ENCODE data around the gene FSTL3. TPM values are rescaled to one million over a fixed set of nuclear protein-coding genes. Genes with fewer than 3 reads are reported as not detected.

The FSTL3 gene
- total and polyA plus RNA-seq, 2 of the 13 experiments (the other 11 are each of a cell fraction or from before 2014, with no cell fraction given) = 13.5 to 15.6 TPM

DNA sequence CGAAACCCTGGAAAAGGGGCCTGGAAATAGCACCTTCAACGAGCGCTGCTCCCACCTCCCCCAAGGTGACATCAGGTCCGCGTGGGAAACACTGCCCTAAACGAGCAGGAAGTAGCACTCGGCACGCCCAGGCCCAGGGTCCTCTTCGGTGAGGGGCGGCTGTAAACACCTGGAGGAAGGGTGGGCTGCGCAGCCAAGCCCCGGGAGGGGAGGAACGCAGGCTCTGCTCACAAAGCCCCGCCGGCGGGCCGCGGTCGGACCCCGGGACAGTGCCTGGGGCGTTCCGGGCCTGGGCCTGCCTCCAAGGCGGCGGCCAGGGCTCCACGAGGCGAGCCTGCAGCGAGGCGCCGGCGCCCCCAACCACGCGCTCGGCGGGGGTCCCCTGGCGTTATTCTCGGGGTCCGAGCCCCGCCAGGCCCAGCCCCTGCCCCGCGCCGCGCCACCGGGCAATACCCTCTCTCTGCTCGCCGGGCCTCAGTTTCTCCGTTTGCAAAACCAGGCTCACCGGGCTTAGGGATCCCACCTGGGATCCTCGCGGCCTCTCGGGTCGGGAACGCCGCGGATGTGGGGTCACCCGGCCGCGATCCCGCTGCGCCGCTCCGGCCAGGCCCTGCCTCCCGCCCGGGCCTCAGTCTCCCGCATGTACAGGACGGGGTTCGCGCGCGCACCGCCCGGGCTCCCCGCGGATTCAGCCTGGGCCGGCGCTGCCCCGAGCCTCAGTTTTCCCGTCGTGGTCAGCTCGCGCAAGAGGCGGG, 13.8 kb upstream of the FSTL3 start (continued):
- TF ChIP-seq AHR (CRISPR knock-in tag; IDR thresholded peaks at IDR 0.05) = peak; percentile 36; the same call in 1 of the 2 replicates
- TF ChIP-seq ZNF768 (CRISPR knock-in tag; IDR thresholded peaks at IDR 0.05) = no peak
- TF ChIP-seq GABPA (IDR thresholded peaks at IDR 0.05; ENCODE audit: low read depth, low read length) = no peak
- TF ChIP-seq GABPA (CRISPR knock-in tag; IDR thresholded peaks at IDR 0.05; ENCODE audit: low read depth) = peak; percentile 63
- TF ChIP-seq RAD51 (IDR thresholded peaks at IDR 0.05; ENCODE audit: borderline replicate concordance) = no peak
- TF ChIP-seq, protein P1, sequence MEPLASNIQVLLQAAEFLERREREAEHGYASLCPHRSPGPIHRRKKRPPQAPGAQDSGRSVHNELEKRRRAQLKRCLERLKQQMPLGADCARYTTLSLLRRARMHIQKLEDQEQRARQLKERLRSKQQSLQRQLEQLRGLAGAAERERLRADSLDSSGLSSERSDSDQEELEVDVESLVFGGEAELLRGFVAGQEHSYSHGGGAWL (CRISPR knock-in tag; IDR thresholded peaks at IDR 0.05) = no peak; the same call in 1 of the 2 replicates
- peak; percentile 70; the same call in 1 of the 2 replicates for TF ChIP-seq SIN3A (IDR thresholded peaks at IDR 0.05; ENCODE audit: borderline replicate concordance, low read depth, low read length)
- 0 out of 2 replicates have a peak, but pooled peaks have one; percentile 11 for TF ChIP-seq ZNF891 (CRISPR knock-in tag; IDR thresholded peaks at IDR 0.05)
- TF ChIP-seq TMF1 (CRISPR knock-in tag; IDR thresholded peaks at IDR 0.05; ENCODE audit: low read depth) = peak; percentile 31; the same call in 1 of the 2 replicates
- TF ChIP-seq ZNF337 (CRISPR knock-in tag; IDR thresholded peaks at IDR 0.05; ENCODE audit: borderline replicate concordance, low read depth) = 0 out of 2 replicates have a peak, but pooled peaks have one; percentile 45
- TF ChIP-seq ZNF430 (CRISPR knock-in tag; IDR thresholded peaks at IDR 0.05) = 0 out of 2 replicates have a peak, but pooled peaks have one; percentile 16
- TF ChIP-seq HDAC1 (CRISPR knock-in tag; IDR thresholded peaks at IDR 0.05) = peak; percentile 39; the same call in 1 of the 2 replicates
- TF ChIP-seq, protein P2, sequence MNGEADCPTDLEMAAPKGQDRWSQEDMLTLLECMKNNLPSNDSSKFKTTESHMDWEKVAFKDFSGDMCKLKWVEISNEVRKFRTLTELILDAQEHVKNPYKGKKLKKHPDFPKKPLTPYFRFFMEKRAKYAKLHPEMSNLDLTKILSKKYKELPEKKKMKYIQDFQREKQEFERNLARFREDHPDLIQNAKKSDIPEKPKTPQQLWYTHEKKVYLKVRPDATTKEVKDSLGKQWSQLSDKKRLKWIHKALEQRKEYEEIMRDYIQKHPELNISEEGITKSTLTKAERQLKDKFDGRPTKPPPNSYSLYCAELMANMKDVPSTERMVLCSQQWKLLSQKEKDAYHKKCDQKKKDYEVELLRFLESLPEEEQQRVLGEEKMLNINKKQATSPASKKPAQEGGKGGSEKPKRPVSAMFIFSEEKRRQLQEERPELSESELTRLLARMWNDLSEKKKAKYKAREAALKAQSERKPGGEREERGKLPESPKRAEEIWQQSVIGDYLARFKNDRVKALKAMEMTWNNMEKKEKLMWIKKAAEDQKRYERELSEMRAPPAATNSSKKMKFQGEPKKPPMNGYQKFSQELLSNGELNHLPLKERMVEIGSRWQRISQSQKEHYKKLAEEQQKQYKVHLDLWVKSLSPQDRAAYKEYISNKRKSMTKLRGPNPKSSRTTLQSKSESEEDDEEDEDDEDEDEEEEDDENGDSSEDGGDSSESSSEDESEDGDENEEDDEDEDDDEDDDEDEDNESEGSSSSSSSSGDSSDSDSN (CRISPR knock-in tag; IDR thresholded peaks at IDR 0.05) = peak; percentile 32; the same call in 1 of the 2 replicates
- no peak for TF ChIP-seq HDAC6 (IDR thresholded peaks at IDR 0.05; ENCODE audit: low read depth, low read length)
- 0 out of 2 replicates have a peak, but pooled peaks have one; percentile 4 for TF ChIP-seq RFXAP (CRISPR knock-in tag; IDR thresholded peaks at IDR 0.05; ENCODE audit: borderline replicate concordance)
- peak; percentile 28; the same call in 1 of the 2 replicates for TF ChIP-seq THAP11 (CRISPR knock-in tag; IDR thresholded peaks at IDR 0.05)
- TF ChIP-seq ZNF850 (CRISPR knock-in tag; conservative IDR thresholded peaks at IDR 0.05) = 0 out of 2 replicates have a peak, but pooled peaks have one; percentile 7
- no peak for TF ChIP-seq HNRNPH1 (optimal IDR thresholded peaks at IDR 0.05; ENCODE audit: low read depth, low read length)
- TF ChIP-seq ZNF720 (CRISPR knock-in tag; IDR thresholded peaks at IDR 0.05) = no peak
- TF ChIP-seq HES4 (CRISPR knock-in tag; IDR thresholded peaks at IDR 0.05; ENCODE audit: borderline replicate concordance) = peak; percentile 6; the same call in 1 of the 2 replicates
- TF ChIP-seq TFAP4 (IDR thresholded peaks at IDR 0.05; ENCODE audit: borderline replicate concordance, low read depth) = peak; percentile 15; the same call in 1 of the 2 replicates

Data from HepG2 (cell line).